HG03342 (cell line): ENCODE measurements around the gene POU4F1.
"Not testable (repeated sequence)": the region's sequence is repeated elsewhere in the genome, so short reads cannot be mapped to it uniquely, and the experiment has no call there.

Source experiments
- ATAC-seq: cut with Tn5 transposase; IDR thresholded peaks from one replicate; pipeline ENCODE4 v1.9.1; 2021; ENCODE audit warnings: mild to moderate bottlenecking, moderate library complexity; ENCODE audit not compliant: unreplicated experiment

The POU4F1 gene

DNA sequence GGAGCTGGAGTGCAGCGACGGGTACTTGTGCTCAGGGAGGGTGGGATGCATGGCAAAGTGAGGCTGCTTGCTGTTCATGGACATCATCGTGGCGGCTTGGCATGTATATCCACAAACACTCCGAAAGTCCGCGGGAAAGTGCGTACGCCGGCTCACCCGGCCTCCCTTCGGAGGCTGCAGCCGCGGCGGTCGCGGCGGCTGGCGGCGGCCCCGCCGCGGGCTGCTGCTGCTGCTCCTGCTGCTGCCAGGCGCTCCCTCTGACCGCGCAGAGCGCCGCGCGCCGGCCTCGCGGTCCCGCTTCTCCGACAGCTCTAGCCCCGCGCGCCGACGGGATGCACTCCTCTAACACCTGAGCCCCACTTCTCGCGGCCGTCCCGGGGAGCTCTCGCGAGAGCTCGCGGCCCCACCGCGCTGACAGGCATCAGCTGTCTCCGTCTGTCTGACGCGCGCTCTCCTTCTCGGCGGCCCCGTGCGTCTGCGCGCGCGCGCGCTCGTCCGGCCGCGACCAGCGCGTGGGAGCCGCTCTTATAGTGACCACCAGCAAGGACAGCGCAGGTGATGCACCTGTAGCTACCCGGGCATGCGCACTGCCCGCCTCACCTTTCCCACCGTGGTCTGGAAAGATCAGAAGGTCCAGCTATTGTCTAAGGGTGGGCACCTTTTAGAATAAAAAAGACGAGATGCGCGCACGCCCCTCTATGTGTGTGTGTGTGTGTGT lies at the start of gene POU4F1:
Gene POU4F1, minus strand, starts transcription at position 313 of the 718 bp plus-strand sequence. Its CDS starts 226 bp downstream, at position 87.
- ATAC-seq, result peak; percentile 89

DNA sequence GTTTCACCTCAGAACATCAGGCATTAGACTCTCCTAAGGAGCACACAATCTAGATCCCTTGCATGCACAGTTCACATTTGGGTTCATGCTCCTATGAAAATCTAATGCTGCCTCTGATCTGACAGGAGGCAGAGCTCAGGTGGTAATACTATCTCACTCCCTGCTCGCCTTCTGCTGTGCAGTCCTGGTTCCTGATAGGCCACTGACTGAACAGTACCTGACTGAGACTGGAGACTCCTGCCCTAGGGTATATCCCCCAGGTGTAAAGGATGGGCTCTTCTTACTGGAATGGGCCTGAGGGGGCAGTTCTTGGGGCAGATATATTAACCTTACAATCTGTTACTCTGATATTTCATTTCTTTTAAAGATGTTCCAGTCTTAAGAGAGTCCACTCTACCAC lies 49.3 kb upstream of the POU4F1 start:
- ATAC-seq, result no peak

DNA sequence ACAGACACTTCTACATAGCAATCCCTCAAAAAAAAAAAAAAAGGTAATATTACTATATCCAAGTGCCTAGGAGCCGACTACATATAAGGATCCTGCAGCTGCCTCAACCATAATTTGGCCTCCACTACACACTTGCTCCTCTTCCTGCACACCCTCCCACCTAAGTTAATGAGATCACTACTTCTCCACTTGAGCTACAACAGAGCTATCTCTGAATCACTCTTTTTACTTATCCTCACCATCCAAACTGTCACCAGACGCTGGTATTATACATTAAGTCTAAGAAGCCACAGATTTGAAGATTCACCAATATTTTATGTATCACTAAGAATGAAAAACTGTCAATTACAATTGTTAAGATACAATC lies 47.3 kb upstream of the POU4F1 start:
- no peak for ATAC-seq

DNA sequence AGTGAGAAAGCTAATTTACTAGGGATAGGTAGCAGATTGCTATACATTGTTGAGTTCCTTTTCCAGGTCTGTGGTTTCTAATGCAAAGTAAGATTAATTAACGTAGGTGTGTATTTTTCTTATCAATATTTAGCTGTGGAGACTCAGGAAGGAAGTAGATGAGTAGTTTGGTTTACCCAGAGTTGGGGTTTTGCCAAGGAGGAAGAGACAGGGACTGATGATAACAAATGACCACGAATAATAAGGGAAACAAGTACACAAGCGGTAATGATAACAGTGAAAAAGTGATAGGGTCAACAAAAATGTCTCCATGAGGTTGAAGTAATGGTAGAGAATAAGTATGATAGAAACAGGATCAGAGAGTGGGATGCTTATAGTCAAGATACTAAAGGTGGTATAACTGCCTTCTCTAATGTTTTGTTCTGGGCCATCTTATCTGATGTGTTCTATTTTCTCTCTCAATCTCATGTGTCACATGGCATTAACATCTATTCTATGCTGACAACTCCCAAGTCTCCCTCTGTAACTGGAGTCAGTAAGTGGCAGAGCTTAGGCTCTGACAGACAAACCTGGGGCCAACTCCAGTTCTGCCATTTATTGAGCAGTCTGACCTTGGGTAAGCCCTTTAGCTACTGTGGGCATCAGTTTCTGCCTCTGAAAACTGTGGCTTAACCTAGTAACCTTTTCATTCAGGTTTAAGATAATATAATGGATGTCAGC lies 46.8 kb upstream of the POU4F1 start:
- ATAC-seq, result no peak

- ATAC-seq, result not testable (repeated sequence)
Observed at GRCh38 chr13:78647109-78647678, 43.8 kb upstream of the POU4F1 start.

DNA sequence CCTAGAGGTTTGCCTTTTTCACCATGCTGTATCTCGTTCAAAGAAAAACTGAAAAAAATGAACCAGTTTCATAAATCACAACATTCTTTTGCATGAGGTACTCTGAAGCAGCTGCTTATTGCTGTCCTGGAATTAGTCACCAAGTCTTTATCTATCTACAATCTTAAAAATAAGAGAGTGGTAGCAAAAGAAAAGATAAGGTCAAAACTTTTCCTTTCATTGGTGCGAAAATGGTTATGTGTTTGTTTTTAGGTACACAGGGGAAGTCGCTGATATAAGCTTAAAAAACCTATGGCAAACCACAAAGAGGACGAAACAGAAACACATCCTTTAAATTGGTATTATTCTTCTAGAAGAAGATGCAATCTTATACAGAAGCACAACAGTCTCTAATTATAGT lies 34.9 kb upstream of the POU4F1 start:
- no peak for ATAC-seq

GRCh38 chr13:78636495-78636894 lies 33.1 kb upstream of the POU4F1 start:
- ATAC-seq, result no peak

DNA sequence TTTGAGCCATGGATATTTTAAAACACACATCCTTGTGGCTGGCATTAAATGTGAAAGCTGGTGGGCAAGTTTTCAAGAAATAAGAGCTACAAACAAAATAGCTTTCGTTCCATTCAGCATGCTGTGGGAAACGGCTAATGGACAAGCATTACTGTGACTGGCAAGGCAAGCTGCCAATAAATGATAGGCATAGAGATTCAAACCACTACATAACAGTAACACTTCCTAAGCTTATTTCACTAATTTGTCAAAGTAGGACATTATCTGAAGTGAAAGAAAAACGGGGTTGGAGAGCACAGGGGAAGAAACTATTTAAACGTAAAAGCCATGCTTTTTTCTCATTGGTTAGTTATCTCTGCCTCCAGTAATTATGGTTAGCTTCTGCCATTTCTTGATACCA lies 29.6 kb upstream of the POU4F1 start:
- ATAC-seq, result no peak

GRCh38 chr13:78631077-78631476 lies 27.7 kb upstream of the POU4F1 start:
- no peak for ATAC-seq

GRCh38 chr13:78630511-78630910 lies 27.2 kb upstream of the POU4F1 start:
- no peak for ATAC-seq

GRCh38 chr13:78625384-78625783 lies 22.0 kb upstream of the POU4F1 start:
- no peak for ATAC-seq

- ATAC-seq, result no peak
Observed at GRCh38 chr13:78623132-78623531, 19.8 kb upstream of the POU4F1 start.

GRCh38 chr13:78620936-78621470 lies 17.7 kb upstream of the POU4F1 start:
- ATAC-seq, result no peak

DNA sequence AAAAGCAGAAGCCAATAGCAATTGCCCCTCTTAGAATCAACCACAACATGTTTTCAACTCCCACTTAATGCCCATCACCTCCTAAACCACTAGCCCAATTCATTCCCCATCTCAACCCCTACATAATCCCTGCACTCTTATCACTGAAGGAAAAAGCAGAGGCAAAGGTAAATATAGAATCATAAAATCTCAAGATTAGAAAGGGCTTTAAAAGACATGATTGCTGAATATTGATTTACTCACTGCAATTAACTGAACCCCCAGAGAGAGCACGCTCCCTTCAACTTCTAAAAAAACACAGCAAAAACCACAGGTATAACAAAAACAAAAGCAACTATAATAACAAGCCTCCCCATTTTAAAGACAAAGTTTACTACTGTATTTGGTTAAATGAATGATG lies 15.1 kb upstream of the POU4F1 start:
- ATAC-seq, result no peak

GRCh38 chr13:78611040-78611439 lies 7.7 kb upstream of the POU4F1 start:
- no peak for ATAC-seq

DNA sequence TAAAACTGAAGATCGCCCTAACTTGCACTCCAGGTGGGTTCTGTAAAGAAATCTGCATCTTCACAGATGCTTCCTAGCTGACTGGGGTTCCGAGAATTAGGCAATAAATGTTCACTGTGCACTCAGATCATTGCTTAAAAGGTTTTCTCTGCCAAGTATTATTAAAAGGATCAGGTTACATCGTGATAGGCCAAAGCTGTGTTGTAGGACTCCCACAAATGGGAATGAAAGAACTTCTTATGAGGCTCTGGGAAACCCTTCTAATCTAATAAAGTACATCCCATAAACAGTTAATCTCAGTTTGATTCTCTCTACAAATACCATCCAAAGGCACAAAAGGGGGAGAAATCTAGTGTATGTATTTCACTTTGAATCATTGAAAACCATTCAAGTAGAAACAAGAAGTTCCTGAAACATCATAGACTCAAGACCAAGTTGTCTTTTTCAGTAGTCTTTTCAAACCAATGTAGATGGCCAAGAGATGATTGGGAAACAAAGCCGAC lies 7.1 kb upstream of the POU4F1 start:
- no peak for ATAC-seq

DNA sequence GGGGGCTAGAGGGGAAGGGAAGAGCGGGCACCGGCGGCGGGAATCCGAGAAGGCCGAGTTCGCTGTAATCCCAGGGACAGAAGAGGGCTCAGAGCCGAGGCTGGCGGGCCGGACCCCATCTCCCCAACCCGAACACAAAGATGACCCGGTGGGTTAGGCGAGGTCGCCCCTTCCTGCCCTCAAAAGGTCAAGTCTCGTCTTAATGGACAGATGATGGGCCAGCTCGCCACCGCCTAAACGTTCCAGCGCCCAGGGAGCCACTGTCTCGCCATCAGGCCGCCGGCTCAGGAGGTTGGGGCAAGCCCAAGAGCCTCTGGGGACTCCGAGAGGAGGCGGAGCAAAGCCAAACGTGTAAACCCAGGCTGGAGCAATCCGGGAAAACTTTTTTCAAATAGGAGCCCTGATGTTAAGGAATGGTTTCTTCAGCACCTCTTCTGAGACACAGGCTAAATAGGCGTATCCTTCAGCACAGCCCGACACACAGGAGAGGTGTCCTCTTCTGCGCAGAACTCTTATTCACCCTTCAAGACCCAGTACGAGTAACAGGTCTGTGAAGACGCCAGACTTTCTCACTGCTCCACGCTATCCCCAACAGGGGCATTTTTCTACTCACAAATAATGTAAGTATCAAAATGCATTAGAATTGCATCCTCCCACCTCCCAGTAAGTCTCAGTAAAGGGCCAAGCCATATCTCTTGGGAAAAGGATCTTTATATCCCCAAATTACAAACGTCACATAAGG lies 6.3 kb upstream of the POU4F1 start:
- ATAC-seq, result no peak

- no peak for ATAC-seq
Observed at GRCh38 chr13:78608688-78609463, 5.5 kb upstream of the POU4F1 start.

DNA sequence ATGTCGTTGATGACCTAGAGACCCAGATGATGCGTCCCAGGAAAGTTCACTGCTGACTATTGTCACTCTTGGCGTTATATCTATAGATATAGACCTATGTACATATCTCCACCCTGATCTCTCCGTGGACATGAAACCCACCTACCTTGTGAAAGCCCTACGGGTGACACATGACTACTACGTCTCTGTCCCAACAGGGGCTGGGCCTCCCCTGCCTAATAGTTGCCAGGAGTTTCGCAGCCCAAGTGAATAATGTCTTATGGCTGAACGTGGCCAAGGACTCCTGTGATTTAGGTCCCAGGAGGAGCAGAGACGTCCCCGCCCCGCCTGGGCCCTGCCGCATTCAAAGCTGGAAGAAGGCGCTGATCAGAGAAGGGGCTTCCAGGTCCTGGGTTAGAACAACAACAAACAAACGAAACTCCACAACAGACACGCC lies 4.9 kb upstream of the POU4F1 start:
- ATAC-seq, result no peak
